HG03442 (cell line): ENCODE data around the gene TET3.

ENCODE experiments used
- ATAC-seq: cut with Tn5 transposase; IDR thresholded peaks from one replicate; pipeline ENCODE4 v1.9.1; 2021; ENCODE audit warnings: mild to moderate bottlenecking, moderate library complexity; ENCODE audit not compliant: unreplicated experiment

Gene TET3

DNA sequence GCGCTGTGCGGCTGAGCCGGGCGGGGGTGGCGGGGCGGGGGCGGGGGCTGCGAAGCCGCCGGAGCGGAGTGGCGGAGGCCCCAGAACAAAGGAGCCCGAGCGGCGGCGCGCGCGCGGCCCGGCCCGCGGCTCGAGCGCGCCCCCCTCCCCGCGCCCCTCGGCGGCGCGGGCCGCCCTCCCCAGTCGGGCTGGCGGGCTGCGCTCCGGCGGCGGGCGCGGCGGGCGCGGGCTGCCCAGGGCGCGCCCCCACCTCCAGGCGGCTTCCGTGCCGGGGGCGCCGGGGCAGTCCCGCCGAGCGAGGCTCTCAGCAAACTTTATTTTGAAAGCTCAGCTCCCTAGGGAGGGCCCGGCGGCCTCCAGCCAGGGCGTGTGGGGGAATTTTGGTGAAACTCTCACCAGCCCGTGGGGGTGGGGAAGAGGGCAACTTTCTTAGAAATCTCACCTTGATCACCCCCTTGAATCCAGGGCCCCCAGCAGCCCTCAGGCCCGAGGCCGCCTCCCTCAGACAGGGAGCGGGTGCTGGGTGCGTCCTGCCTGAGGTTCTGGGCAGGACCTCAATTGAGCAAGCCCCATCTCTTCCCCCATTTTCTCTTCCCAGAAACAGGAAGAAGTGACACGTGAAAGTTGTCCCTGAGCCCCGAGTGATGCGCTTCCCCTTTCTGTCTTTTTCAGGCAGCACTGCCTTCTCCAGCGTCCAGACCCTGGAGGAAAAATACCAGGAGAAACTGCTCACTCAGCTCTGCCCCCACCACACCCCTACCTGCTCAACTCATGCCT, 786 bp downstream of the TET3 start:
- peak; percentile 38 for ATAC-seq

GRCh38 chr2:73986085-73986681, 1.5 kb downstream of the TET3 start:
- ATAC-seq: no peak

DNA sequence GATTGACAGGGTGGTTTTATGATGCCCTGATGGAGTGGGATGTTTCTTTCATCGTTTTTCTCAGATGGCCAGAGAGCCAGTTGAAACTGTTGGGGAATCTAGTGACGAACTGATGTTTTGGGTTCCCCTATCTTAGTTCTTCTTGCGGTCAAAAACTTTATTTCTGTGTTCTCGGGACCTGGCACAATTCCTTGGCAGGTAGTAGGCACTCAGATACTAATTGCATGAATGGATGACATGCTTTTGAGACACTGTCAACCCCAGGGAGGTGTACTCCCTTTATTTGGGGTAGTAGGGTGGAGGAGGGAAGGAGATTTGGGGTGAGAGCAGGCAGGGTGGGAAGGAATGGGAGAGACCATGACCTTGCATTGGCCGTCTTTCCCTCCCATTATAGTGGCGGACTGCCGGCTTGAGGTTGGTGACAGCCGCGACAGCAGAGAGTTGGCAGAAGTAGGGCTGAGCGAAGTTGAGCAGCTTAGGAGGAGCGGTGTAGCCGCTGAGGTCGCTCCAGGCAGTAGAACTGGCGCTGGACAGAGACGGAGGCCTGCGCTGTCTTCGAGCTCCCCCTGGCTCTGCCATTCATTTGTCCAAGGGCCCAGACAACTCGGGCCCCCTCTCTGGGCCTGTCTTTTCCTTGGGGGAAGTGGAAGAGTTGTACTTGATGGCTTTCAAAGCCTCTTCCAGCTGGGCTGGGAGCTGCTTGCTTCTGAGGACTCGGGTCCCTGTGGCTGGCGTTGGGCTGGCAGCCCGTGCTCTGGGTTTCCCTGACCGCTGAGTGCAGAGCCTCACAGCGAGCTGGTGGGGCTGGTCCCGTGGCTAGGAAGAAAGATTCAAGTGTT, 2.6 kb downstream of the TET3 start:
- ATAC-seq: no peak

DNA sequence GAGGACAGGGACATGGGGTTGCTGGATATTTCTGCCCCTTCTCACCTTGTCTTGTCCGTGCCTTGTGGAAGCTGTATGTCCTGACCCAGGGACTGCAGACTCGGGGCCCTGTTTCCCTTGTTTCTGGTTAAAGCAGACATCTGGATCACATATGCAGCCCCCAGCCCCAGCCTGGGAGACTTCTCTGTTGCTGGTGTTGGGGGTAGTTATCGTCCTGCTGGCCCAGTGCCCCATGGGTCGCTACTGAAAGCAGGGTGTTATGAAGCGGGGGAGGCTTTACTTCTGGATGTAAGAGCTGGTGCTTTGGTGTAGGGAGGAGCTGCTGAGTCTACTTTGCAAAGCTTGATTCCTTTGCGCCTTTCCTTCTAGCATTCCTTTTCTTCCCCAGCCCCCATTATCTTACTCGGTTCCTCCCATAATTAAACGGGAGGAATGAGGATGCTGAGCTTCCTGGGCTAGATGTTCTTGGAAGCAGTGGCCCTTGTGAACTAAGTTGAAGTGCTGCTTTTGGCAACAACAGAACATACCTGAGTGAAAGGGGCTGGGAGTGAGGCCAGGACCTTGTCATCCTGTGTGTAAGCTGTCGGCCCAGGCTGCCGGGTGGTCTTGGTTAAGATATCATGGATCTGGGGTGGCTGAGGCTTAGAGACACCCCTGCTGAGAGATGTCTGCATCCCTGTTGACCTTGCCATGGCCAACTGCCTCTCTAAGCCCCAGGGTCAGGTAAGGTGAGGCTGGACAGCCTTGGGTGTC, 3.4 kb downstream of the TET3 start:
- ATAC-seq: no peak

DNA sequence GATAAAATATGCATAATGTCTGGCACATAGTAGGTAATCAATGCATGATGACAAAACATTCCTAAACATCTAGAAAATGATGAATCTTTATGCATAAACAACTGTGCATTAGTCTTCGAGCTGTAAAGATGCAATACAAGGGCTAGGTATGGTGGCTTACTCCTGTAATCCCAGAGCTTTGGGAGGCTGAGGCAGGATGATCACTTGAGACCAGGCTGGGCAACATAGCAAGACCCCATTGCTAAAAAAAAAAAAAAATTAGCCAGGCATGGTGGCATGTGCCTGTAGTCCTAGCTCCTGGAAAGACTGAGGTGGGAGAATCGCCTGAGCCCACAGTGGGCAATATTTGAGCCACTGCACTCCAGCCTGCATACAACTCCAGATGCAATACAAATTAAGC, 5.3 kb downstream of the TET3 start:
- no peak for ATAC-seq

- ATAC-seq: no peak
Measured at GRCh38 chr2:73990531-73990930, 5.8 kb downstream of the TET3 start.

DNA sequence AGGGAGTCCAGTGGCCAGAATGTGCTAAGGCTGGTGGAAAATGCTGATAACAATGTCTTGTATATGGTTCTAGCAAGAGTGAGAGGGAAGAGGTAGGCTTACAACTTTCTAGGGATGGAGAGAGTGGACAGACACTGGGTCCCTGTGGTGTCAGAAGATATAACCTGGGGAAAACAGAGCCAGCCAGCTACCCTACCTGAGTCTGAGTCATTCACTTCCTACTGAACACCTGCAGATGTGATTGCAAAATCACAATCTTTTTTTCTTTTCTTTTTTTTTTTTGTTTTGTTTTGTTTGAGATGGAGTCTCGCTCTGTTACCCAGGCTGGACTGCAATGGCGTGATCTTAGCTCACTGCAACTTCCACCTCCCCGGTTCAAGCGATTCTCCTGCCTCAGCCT, 7.3 kb downstream of the TET3 start:
- no peak for ATAC-seq

GRCh38 chr2:73993376-73993775, 8.7 kb downstream of the TET3 start:
- no peak for ATAC-seq

GRCh38 chr2:73993778-73994177, 9.1 kb downstream of the TET3 start:
- no peak for ATAC-seq

GRCh38 chr2:73994178-73994831, 9.6 kb downstream of the TET3 start:
- ATAC-seq: no peak

GRCh38 chr2:73995810-73996209, 11.1 kb downstream of the TET3 start:
- no peak for ATAC-seq

GRCh38 chr2:73997813-73998212, 13.1 kb downstream of the TET3 start:
- no peak for ATAC-seq

DNA sequence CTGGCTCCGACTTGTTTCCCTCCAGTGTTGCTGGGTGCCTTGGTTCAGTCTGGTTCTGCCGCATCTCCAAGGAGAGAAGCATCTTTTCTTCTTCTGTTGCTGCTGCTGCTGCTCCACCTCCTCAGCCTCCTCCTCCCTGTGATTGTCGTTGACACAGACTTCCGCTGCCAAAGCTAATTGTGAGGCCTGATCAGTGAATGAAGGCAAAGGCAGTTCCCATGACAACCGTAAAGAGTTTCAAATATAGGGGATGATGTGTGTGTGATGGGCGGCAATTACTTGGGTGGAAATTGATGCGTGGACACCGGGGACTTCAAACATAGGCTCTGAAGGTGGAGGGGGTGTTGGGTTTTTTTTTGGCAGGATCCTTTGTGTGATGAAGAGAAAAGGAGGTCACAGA, 13.7 kb downstream of the TET3 start:
- ATAC-seq: no peak

GRCh38 chr2:73998933-73999332, 14.2 kb downstream of the TET3 start:
- ATAC-seq: no peak

DNA sequence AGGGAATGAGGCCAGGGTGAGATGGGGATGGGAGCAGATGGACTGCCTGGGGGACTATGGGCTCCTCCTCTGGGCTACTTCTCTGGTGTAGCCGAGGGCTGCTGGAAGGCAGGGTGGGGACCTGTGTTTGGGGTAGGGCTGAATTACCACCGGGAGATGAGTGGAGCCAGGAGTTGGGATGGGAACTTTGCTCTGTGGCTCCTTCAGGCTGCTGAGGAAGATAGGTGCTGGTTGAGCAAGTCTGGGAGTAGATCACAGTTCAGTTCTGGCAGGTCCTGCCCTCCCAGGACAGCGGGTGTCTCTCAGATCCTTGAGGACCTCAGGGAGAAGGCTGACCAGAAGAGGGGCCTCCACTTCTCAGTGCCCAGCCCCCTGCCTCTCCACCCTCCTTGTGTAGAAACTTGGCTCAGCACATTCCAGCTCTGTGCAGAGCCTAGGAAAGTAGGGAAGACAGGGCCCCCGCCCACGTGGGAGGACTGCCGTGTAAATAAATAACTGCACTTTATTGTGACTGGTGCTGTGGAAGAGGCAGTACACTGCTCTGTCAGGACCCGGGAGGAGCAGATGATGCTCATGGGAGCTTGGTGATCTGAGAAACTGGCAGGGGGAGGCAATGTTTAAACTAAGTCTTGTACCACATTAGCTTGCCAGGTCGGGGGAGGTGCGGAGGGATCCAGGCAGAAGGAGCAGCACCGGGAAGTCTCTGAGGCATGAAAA, 15.3 kb downstream of the TET3 start:
- ATAC-seq: no peak

GRCh38 chr2:74000666-74001065, 16.0 kb downstream of the TET3 start:
- no peak for ATAC-seq

- ATAC-seq: no peak
Measured at GRCh38 chr2:74001121-74001520, 16.4 kb downstream of the TET3 start.

DNA sequence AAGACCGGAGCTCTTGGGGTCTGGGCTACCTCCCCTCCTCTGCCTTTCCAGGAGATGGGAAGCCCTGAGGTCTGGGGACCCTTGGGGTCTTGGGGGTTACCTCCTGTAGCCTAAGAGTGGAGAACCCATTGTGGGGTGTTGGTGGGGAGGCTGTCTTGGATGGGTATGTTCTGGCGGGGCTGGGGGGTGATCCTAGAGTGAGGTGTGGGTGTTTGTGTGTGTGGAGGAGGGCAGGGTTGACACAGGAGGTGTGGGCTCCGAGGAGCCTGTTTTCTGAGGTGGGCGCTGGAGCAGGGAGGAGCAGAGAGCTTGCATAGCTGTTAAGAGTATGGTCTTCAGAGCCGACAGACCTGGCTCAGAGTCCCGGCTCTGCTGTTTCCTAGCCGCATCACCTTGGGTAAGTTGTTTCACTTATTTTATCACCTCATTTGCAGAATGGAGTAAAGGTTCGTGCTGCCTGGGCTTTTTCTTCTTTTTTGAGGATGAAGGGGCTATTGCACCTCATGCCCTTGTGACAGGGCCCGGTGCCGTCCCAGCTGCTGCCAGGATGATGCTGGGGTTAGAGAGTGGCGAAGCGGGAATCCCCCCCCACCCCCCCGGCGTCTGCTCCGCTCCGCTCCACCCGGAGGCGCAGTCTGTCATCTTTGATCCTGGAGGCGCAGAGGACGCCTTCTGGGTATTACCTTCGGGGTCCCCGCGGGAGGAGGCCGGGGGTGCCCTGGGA, 17.2 kb downstream of the TET3 start:
- ATAC-seq: peak; percentile 36
